RWPE2 (cell line): ENCODE data around the gene KMT5B.

ENCODE experiments used
- ATAC-seq: fragments of 200-7000 bp; cut with Tn5 transposase; 3 replicates; pipeline ENCODE4 v1.9.1; 2021; ENCODE audit warnings: low read depth
- DNase-seq: peaks from one replicate; pipeline ENCODE4 v3.0.0-alpha.2; 2020; ENCODE audit warnings: low spot score
- H3K27ac ChIP-seq: fragments of 450-650 bp; 2 replicates; pipeline ENCODE4 v1.5.1; 2017; ENCODE audit warnings: mild to moderate bottlenecking; ENCODE audit not compliant: poor library complexity, severe bottlenecking
- H3K27me3 ChIP-seq: fragments of 250-450 bp; sonication (Bioruptor Pico); 2 replicates; pipeline ENCODE4 v1.5.1; 2021; ENCODE audit warnings: mild to moderate bottlenecking, moderate library complexity; ENCODE audit not compliant: insufficient read depth, poor library complexity, severe bottlenecking
- H3K36me3 ChIP-seq: fragments of 250-450 bp; sonication (Bioruptor Pico); 2 replicates; pipeline ENCODE4 v1.5.1; 2020; ENCODE audit warnings: low read depth, mild to moderate bottlenecking, moderate library complexity
- H3K4me1 ChIP-seq: fragments of 250-450 bp; sonication (Bioruptor Pico); 2 replicates; pipeline ENCODE4 v1.5.1; 2021; ENCODE audit warnings: mild to moderate bottlenecking, moderate library complexity; ENCODE audit not compliant: insufficient read depth, poor library complexity, severe bottlenecking
- H3K4me3 ChIP-seq: fragments of 250-450 bp; sonication (Bioruptor Pico); 2 replicates; pipeline ENCODE4 v1.5.1; 2021; ENCODE audit warnings: mild to moderate bottlenecking, moderate library complexity; ENCODE audit not compliant: severe bottlenecking
- H3K9me3 ChIP-seq: fragments of 250-450 bp; sonication (Bioruptor Pico); 2 replicates; pipeline ENCODE4 v1.5.1; 2021; ENCODE audit warnings: mild to moderate bottlenecking, moderate library complexity; ENCODE audit not compliant: severe bottlenecking
- CTCF ChIP-seq: fragments of 450-650 bp; IDR thresholded peaks from one replicate; pipeline ENCODE4 v1.5.1; 2017; ENCODE audit warnings: mild to moderate bottlenecking, moderate library complexity; ENCODE audit not compliant: poor library complexity, severe bottlenecking

Gene KMT5B

DNA sequence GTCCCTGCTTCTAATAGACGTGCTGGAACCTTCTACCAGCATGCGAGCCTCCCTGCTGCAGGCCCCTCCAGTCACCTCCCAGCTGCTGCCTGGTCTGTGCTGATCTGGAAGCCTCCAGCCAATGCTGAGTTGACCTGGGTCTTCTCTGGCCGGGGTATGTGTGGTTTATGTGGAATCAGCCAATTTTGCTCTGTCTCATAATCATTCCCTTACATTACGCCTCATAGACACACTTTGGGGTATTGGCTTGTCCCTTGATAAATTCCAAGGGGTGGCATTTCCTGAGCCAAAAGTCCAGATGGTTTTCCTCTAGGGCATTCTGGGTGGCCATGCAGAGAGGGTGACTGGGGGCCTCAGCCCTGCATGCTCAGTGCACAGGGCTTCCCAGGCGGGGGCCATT, 8.3 kb upstream of the KMT5B start:
- Histone ChIP-seq H3K4me1 (no peaks in the 10 kb centered on the region), H3K36me3 (no peaks in the 10 kb centered on the region), H3K9me3 (no peaks in the 10 kb centered on the region), H3K4me3 (no peak overlapping the region), H3K27me3 (no peaks in the 10 kb centered on the region), H3K27ac (no peak overlapping the region)
- no peak for DNase-seq
- no peak for TF ChIP-seq CTCF
- no peak for ATAC-seq

DNA sequence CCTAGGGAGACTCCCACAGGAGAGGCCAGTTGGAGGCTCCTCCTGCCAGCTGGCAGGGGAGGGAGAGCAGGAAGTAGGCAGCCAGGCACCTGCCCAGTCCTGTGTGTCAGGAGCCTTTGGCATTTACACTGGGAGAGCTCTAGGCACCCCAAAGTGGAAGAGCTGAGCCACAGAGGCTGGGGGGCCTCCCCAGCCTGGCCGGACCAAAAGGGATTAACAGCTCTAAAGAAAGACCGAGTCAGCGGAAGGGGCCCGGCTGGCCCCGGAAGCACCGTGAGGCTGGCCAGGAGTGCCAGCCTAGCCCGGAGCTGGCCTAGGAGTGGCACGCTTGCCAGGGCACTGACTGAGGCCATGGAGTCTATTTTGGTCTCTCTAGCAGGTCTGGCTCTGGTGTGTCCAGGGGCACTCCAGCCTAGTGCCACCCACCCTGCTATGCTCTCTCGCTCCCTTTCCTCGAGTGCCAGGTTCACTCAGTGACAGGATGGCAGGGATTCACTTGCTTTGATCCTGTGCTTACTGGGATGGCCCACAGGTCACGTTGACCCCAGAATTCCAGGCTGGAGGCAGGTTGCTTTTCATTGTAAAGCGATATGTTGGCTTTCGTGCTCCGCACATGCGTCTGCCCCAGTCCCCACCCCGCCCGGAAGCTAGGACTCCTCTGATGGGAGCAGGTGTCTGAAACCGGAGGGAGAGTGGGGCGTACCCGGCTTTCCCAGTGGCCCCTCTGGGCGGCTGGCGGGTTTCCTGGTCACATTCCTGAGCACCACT, 3.3 kb upstream of the KMT5B start:
- H3K9me3 ChIP-seq: no peaks in the 10 kb centered on the region
- no peaks in the 10 kb centered on the region for H3K36me3 ChIP-seq
- peaks cover 2% of the 10 kb centered on the region for H3K4me1 ChIP-seq
- H3K27me3 ChIP-seq: no peaks in the 10 kb centered on the region
- TF ChIP-seq CTCF: no peak
- H3K4me3 ChIP-seq: no peak overlapping the region
- ATAC-seq (peak; percentile 33; the same call in 2 of the 3 replicates), DNase-seq (no peak)
- H3K27ac ChIP-seq: no peak overlapping the region

DNA sequence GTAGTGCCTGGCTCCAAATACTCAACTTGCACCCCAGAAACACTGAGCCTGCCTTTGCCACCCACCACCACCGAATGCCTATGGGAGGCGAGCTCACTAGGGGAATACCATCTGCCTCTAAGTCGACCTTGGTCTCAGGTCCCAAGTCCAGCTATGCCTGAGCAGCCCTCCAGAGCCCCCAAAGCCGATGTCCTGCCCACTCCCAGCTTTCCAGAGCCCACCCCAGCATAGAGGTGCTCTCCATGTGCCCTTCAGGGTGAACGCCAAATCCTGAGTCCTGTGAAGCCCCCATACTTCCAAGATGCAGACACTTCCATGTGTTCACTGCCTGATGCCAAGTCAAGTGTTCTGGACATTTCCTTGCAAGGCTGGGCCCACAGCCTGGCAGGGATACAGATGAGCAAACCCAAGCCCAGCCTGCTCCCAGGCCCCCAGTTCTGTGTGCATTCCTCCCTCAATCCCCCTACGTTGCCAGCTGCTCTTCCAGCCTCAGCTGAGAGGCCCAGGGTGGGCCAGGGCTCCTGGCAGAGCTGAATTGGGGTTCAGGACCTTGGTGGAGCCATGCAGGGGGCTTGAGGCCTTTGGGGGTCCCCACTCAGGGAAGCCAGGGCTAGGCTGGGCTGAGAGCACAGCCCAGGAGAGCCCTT, 2.6 kb upstream of the KMT5B start:
- Histone ChIP-seq H3K27ac (no peak overlapping the region), H3K4me3 (no peak overlapping the region), H3K4me1 (peaks cover 2% of the 10 kb centered on the region), H3K9me3 (no peaks in the 10 kb centered on the region), H3K36me3 (no peaks in the 10 kb centered on the region), H3K27me3 (no peaks in the 10 kb centered on the region)
- no peak for DNase-seq
- no peak for ATAC-seq
- TF ChIP-seq CTCF: no peak

- peaks cover 2% of the 10 kb centered on the region for H3K4me1 ChIP-seq
- no peak for ATAC-seq
- no peak overlapping the region for H3K27ac ChIP-seq
- no peak for DNase-seq
- no peak for TF ChIP-seq CTCF
- no peaks in the 10 kb centered on the region for H3K36me3 ChIP-seq
- no peak overlapping the region for H3K4me3 ChIP-seq
- H3K9me3 ChIP-seq: no peaks in the 10 kb centered on the region
- H3K27me3 ChIP-seq: no peaks in the 10 kb centered on the region
These were observed 2.0 kb upstream of the KMT5B start for GRCh38 chr11:68215087-68215445.
